ENCODE measurements around the gene TCL1B. TPM values are rescaled to one million over a fixed set of nuclear protein-coding genes. Genes with fewer than 3 reads are reported as not detected.

Gene TCL1B
- total and polyA plus RNA-seq, 2 of the 4 experiments (the other 2 are of a cell fraction): not detected

DNA sequence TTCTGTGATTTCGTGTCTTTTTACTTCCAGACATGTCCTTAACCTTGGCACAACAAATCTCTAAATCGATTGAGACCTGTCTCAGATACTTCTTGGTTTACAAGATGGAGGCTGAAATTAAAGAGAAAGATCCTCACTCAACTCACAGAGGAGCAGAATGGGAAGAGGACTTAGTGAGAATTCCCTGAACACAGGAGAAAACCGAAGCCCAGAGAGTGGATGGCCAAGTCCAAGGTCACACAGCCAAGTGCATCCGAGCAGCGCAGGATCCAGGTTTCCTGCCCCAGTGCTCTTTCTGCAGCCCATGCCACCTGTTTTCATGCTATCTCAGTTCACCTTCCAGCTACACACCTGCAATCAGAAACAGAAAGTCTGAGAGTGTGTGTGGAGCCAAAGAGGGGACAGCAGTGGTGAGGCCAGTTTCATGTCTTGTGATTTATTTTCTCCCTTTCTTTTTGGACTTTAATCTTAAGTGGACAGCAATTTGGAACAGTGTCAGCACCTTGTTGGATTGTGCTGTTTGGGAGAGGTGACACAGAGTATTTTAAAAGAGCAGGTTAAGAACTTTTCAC lies 22.9 kb upstream of the TCL1B start:
- H3K36me3 ChIP-seq (ENCODE audit: control insufficient read depth, insufficient read depth, low read length): no peaks in the 10 kb centered on the region
- POLR2A ChIA-PET (ENCODE audit: unreplicated experiment): no interaction called here
- H4K5ac ChIP-seq (ENCODE audit: low read depth, low read length): no peak overlapping the region
- no peak overlapping the region for H2AFZ ChIP-seq (replicated peaks; ENCODE audit: low read length, poor library complexity)
- no peaks in the 10 kb centered on the region for H3K9me3 ChIP-seq (ENCODE audit: control insufficient read depth, insufficient read depth, low read length)
- 42% methylated on average over 2 of the region's 5 CpGs; no CpG with 5 or more reads in 1 of the 2 experiments for WGBS, 2 experiments (ENCODE audit: extremely low coverage in 2 of 2, insufficient read length in 1 of 2)
- H3K4ac ChIP-seq (ENCODE audit: low read depth, low read length): no peak overlapping the region
- H2BK20ac ChIP-seq (ENCODE audit: low read depth, low read length): no peak overlapping the region
- intact Hi-C loops (cut with micrococcal nuclease): no loop called here
- no peak overlapping the region for H4K8ac ChIP-seq (ENCODE audit: low read depth in 2 of 2, low read length in 2 of 2)
- in situ Hi-C loops (cut with MboI; ENCODE audit: low sequenced_read_pairs): no loop called here
- no peaks in the 10 kb centered on the region; the same call in 1 of the 2 replicates for H3K27me3 ChIP-seq (ENCODE audit: control insufficient read depth, insufficient read depth, low read length)
- H2AK9ac ChIP-seq (replicated peaks; ENCODE audit: low read depth, low read length, poor library complexity): no peak overlapping the region
- no peak overlapping the region for H3K14ac ChIP-seq (replicated peaks; ENCODE audit: low read depth, low read length)
- H2BK120ac ChIP-seq (ENCODE audit: low read depth, low read length): no peak overlapping the region
- H2BK15ac ChIP-seq (ENCODE audit: low read depth, low read length): no peak overlapping the region
- TF ChIP-seq CEBPB (IDR thresholded peaks at IDR 0.05; ENCODE audit: low read depth, low read length) (no peak), RAD21 (IDR thresholded peaks at IDR 0.05; ENCODE audit: low read length) (no peak), NFE2L2 (IDR thresholded peaks at IDR 0.05; ENCODE audit: low read depth, low read length) (no peak), MXI1 (IDR thresholded peaks at IDR 0.05; ENCODE audit: borderline replicate concordance, low read depth, low read length) (no peak), RFX5 (IDR thresholded peaks at IDR 0.05; ENCODE audit: low read depth, low read length) (no peak), CHD1 (IDR thresholded peaks at IDR 0.05; ENCODE audit: low read depth, low read length) (no peak)
- H3K27ac ChIP-seq (ENCODE audit: insufficient read depth, low read length): no peak overlapping the region
- no peaks in the 10 kb centered on the region for H4K20me1 ChIP-seq (ENCODE audit: insufficient read depth, low read length)
- H3K9ac ChIP-seq (ENCODE audit: low read depth, low read length): no peak overlapping the region
- BruUV-seq (replicated peaks): no TSS peak
- no peak overlapping the region for H3K4me2 ChIP-seq (ENCODE audit: low read depth, low read length)
- H2BK5ac ChIP-seq (ENCODE audit: low read depth, low read length, poor library complexity, severe bottlenecking): no peak overlapping the region
- H4K91ac ChIP-seq (ENCODE audit: insufficient read depth, low read depth, low read length): no peak overlapping the region
- no peak for ATAC-seq (ENCODE audit: low read depth)
- no peak overlapping the region for H3K23ac ChIP-seq (ENCODE audit: low read depth, low read length)
- no peak overlapping the region for H3K56ac ChIP-seq (ENCODE audit: extremely low read depth, insufficient read depth, low read length)
- no peaks in the 10 kb centered on the region for H3K9me1 ChIP-seq (ENCODE audit: insufficient read depth, low read length)
- dilution Hi-C loops (cut with HindIII; ENCODE audit: low sequenced_read_pairs, unreplicated experiment): no loop called here
- no peaks in the 10 kb centered on the region for H3K4me1 ChIP-seq (ENCODE audit: control insufficient read depth, insufficient read depth, low read length)
- no peak overlapping the region for H3K4me3 ChIP-seq (ENCODE audit: insufficient read depth, low read depth, low read length)
- H3K79me1 ChIP-seq (ENCODE audit: low read depth in 1 of 2, low read length in 2 of 2): no peaks in the 10 kb centered on the region
- H2AK5ac ChIP-seq (ENCODE audit: low read depth, low read length): no peak overlapping the region
- DNase-seq: no peak
- CTCF ChIA-PET: interaction anchor here (0.6 kb wide), 1 partner anchor 40 kb away, joined by 3 read pairs; no protein-coding TSS in a partner anchor
- no peak overlapping the region for H3K18ac ChIP-seq (ENCODE audit: low read depth, low read length)

Data from IMR-90 (cell line).